ENCODE measurements around the gene EVPL.

Gene EVPL

GRCh38 chr17:76004750-76005262 is 22.3 kb downstream of the EVPL start:
- Histone ChIP-seq H3K9me3 (ENCODE audit: control insufficient read depth in 1 of 2, low read length in 2 of 2) (no peaks in the 10 kb centered on the region), H3K27ac (ENCODE audit: low read length) (no peak overlapping the region), H3K27me3 (ENCODE audit: low read depth, low read length) (no peaks in the 10 kb centered on the region), H3K4me1 (ENCODE audit: control insufficient read depth in 1 of 2, insufficient read depth in 2 of 2, low read length in 2 of 2) (peaks cover 0 to 5% of the 10 kb centered on the region in 2 donors), H3K4me3 (ENCODE audit: low read depth in 1 of 2, low read length in 2 of 2) (no peak overlapping the region), H3K36me3 (ENCODE audit: control insufficient read depth in 1 of 2, insufficient read depth in 2 of 2, low read length in 2 of 2) (peaks cover 0 to 3% of the 10 kb centered on the region in 2 donors)

GRCh38 chr17:76003915-76004314 is 23.2 kb downstream of the EVPL start:
- no peak overlapping the region for H3K27ac ChIP-seq (ENCODE audit: low read length)
- H3K36me3 ChIP-seq (ENCODE audit: control insufficient read depth in 1 of 2, insufficient read depth in 2 of 2, low read length in 2 of 2): peaks cover 0 to 3% of the 10 kb centered on the region in 2 donors
- no peaks in the 10 kb centered on the region for H3K27me3 ChIP-seq (ENCODE audit: low read depth, low read length)
- peaks cover 0 to 5% of the 10 kb centered on the region in 2 donors for H3K4me1 ChIP-seq (ENCODE audit: control insufficient read depth in 1 of 2, insufficient read depth in 2 of 2, low read length in 2 of 2)
- no peak overlapping the region for H3K4me3 ChIP-seq (ENCODE audit: low read depth in 1 of 2, low read length in 2 of 2)
- no peaks in the 10 kb centered on the region for H3K9me3 ChIP-seq (ENCODE audit: control insufficient read depth in 1 of 2, low read length in 2 of 2)

- Histone ChIP-seq H3K27ac (ENCODE audit: low read length) (no peak overlapping the region), H3K4me3 (ENCODE audit: low read depth in 1 of 2, low read length in 2 of 2) (no peak overlapping the region), H3K9me3 (ENCODE audit: control insufficient read depth in 1 of 2, low read length in 2 of 2) (no peaks in the 10 kb centered on the region), H3K4me1 (ENCODE audit: control insufficient read depth in 1 of 2, insufficient read depth in 2 of 2, low read length in 2 of 2) (peaks cover 0 to 9% of the 10 kb centered on the region in 2 donors), H3K27me3 (ENCODE audit: low read depth, low read length) (no peaks in the 10 kb centered on the region), H3K36me3 (ENCODE audit: control insufficient read depth in 1 of 2, insufficient read depth in 2 of 2, low read length in 2 of 2) (peaks cover 0 to 3% of the 10 kb centered on the region in 2 donors)
Observed at GRCh38 chr17:76002100-76002499, 25.0 kb downstream of the EVPL start.

GRCh38 chr17:76000755-76001521 is 26.2 kb downstream of the EVPL start, which contains the start of gene CDK3:
Gene CDK3 (plus strand): TSS chr17:76000855. CDS start chr17:76001426, 571 bp downstream.
- Histone ChIP-seq H3K4me1 (ENCODE audit: control insufficient read depth in 1 of 2, insufficient read depth in 2 of 2, low read length in 2 of 2) (peaks cover 0 to 9% of the 10 kb centered on the region in 2 donors), H3K9me3 (ENCODE audit: control insufficient read depth in 1 of 2, low read length in 2 of 2) (no peaks in the 10 kb centered on the region), H3K27ac (ENCODE audit: low read length) (no peak within 1 kb of the TSS), H3K4me3 (ENCODE audit: low read depth in 1 of 2, low read length in 2 of 2) (no peak within 1 kb of the TSS), H3K36me3 (ENCODE audit: control insufficient read depth in 1 of 2, insufficient read depth in 2 of 2, low read length in 2 of 2) (peaks cover 0 to 3% of the 10 kb centered on the region in 2 donors), H3K27me3 (ENCODE audit: low read depth, low read length) (no peaks in the 10 kb centered on the region)

GRCh38 chr17:76000016-76000754 is 26.9 kb downstream of the EVPL start:
- Histone ChIP-seq H3K27me3 (ENCODE audit: low read depth, low read length) (no peaks in the 10 kb centered on the region), H3K9me3 (ENCODE audit: control insufficient read depth in 1 of 2, low read length in 2 of 2) (no peaks in the 10 kb centered on the region), H3K4me3 (ENCODE audit: low read depth in 1 of 2, low read length in 2 of 2) (no peak overlapping the region), H3K36me3 (ENCODE audit: control insufficient read depth in 1 of 2, insufficient read depth in 2 of 2, low read length in 2 of 2) (peaks cover 0 to 3% of the 10 kb centered on the region in 2 donors), H3K4me1 (ENCODE audit: control insufficient read depth in 1 of 2, insufficient read depth in 2 of 2, low read length in 2 of 2) (peaks cover 0 to 9% of the 10 kb centered on the region in 2 donors), H3K27ac (ENCODE audit: low read length) (no peak overlapping the region)

DNA sequence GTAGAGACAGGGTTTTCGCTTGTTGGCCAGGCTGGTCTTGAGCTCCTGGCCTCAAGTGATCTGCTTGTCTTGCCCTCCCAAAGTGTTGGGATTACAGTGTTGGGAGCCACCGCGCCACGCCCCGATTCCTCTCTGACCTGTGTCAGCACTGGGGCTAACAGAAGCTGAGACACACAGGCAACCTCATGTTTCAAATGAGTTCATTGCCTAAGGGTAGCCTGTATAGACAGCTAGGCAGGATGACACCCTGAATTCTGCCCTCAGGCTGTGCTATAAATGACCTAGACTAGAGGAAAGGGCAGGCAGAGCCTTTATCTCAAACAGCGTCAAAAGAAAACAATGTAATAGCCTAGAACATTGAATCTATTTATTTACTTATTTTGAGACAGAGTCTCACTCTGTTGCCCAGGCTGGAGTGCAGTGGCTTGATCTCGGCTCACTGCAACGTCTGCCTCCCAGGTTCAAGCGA is 28.7 kb downstream of the EVPL start:
- no peaks in the 10 kb centered on the region for H3K27me3 ChIP-seq (ENCODE audit: low read depth, low read length)
- no peak overlapping the region for H3K27ac ChIP-seq (ENCODE audit: low read length)
- peaks cover 0 to 9% of the 10 kb centered on the region in 2 donors for H3K4me1 ChIP-seq (ENCODE audit: control insufficient read depth in 1 of 2, insufficient read depth in 2 of 2, low read length in 2 of 2)
- H3K9me3 ChIP-seq (ENCODE audit: control insufficient read depth in 1 of 2, low read length in 2 of 2): no peaks in the 10 kb centered on the region
- H3K36me3 ChIP-seq (ENCODE audit: control insufficient read depth in 1 of 2, insufficient read depth in 2 of 2, low read length in 2 of 2): peaks cover 1 to 3% of the 10 kb centered on the region in 2 donors
- H3K4me3 ChIP-seq (ENCODE audit: low read depth in 1 of 2, low read length in 2 of 2): no peak overlapping the region

- no peak overlapping the region for H3K4me3 ChIP-seq (ENCODE audit: low read depth in 1 of 2, low read length in 2 of 2)
- no peaks in the 10 kb centered on the region for H3K9me3 ChIP-seq (ENCODE audit: control insufficient read depth in 1 of 2, low read length in 2 of 2)
- peaks cover 0 to 9% of the 10 kb centered on the region in 2 donors for H3K4me1 ChIP-seq (ENCODE audit: control insufficient read depth in 1 of 2, insufficient read depth in 2 of 2, low read length in 2 of 2)
- peaks cover 3 to 5% of the 10 kb centered on the region in 2 donors for H3K36me3 ChIP-seq (ENCODE audit: control insufficient read depth in 1 of 2, insufficient read depth in 2 of 2, low read length in 2 of 2)
- H3K27ac ChIP-seq (ENCODE audit: low read length): peak overlapping the region; percentile 82
- no peaks in the 10 kb centered on the region for H3K27me3 ChIP-seq (ENCODE audit: low read depth, low read length)
Observed at GRCh38 chr17:75996665-75997590, 30.2 kb downstream of the EVPL start.

DNA sequence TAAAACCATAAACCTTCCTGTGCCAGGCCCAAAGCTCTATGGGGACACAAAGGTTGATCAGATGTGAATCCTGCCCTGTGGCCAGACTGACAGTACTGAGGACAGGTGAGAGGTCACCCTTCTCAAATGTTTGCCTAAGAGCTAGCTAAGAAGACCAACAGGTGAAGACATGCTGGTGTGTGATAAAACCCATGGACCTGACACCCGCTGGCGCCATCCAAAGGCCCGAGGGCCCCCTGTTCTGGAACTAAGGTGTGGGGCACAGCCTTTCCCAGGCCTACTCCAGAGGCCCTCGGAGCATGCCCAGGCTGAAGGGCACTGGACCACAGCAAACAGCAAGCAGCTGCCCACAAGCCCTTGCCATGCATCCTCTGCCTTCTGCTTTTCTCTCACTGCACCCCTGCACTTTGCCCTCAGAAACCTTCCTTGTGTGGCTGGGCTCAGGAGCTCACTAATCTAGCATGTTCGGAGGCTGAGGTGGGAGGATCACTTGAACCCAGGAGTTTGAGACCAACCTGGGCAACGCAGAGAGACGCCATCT is 31.7 kb downstream of the EVPL start:
- H3K4me1 ChIP-seq (ENCODE audit: control insufficient read depth in 1 of 2, insufficient read depth in 2 of 2, low read length in 2 of 2): peaks cover 0 to 8% of the 10 kb centered on the region in 2 donors
- H3K27me3 ChIP-seq (ENCODE audit: low read depth, low read length): no peaks in the 10 kb centered on the region
- H3K4me3 ChIP-seq (ENCODE audit: low read depth in 1 of 2, low read length in 2 of 2): no peak overlapping the region
- H3K9me3 ChIP-seq (ENCODE audit: control insufficient read depth in 1 of 2, low read length in 2 of 2): no peaks in the 10 kb centered on the region
- H3K27ac ChIP-seq (ENCODE audit: low read length): no peak overlapping the region
- H3K36me3 ChIP-seq (ENCODE audit: control insufficient read depth in 1 of 2, insufficient read depth in 2 of 2, low read length in 2 of 2): peaks cover 3 to 12% of the 10 kb centered on the region in 2 donors

GRCh38 chr17:75994802-75995370 is 32.2 kb downstream of the EVPL start:
- no peak overlapping the region for H3K4me3 ChIP-seq (ENCODE audit: low read depth in 1 of 2, low read length in 2 of 2)
- H3K4me1 ChIP-seq (ENCODE audit: control insufficient read depth in 1 of 2, insufficient read depth in 2 of 2, low read length in 2 of 2): peaks cover 0 to 4% of the 10 kb centered on the region in 2 donors
- no peak overlapping the region for H3K27ac ChIP-seq (ENCODE audit: low read length)
- H3K27me3 ChIP-seq (ENCODE audit: low read depth, low read length): no peaks in the 10 kb centered on the region
- H3K36me3 ChIP-seq (ENCODE audit: control insufficient read depth in 1 of 2, insufficient read depth in 2 of 2, low read length in 2 of 2): peaks cover 3 to 12% of the 10 kb centered on the region in 2 donors
- no peaks in the 10 kb centered on the region for H3K9me3 ChIP-seq (ENCODE audit: control insufficient read depth in 1 of 2, low read length in 2 of 2)

- H3K36me3 ChIP-seq (ENCODE audit: control insufficient read depth in 1 of 2, insufficient read depth in 2 of 2, low read length in 2 of 2): peaks cover 3 to 12% of the 10 kb centered on the region in 2 donors
- no peaks in the 10 kb centered on the region for H3K4me1 ChIP-seq (ENCODE audit: control insufficient read depth in 1 of 2, insufficient read depth in 2 of 2, low read length in 2 of 2)
- H3K27me3 ChIP-seq (ENCODE audit: low read depth, low read length): no peaks in the 10 kb centered on the region
- no peaks in the 10 kb centered on the region for H3K9me3 ChIP-seq (ENCODE audit: control insufficient read depth in 1 of 2, low read length in 2 of 2)
- H3K4me3 ChIP-seq (ENCODE audit: low read depth in 1 of 2, low read length in 2 of 2): no peak overlapping the region
- no peak overlapping the region for H3K27ac ChIP-seq (ENCODE audit: low read length)
Observed at GRCh38 chr17:75991396-75991795, 35.7 kb downstream of the EVPL start.

All from muscle layer of duodenum (tissue), 2 donors.